IPS-15b (cell line): Measurements from ENCODE around the gene DHX32.
A peak's percentile ranks its signal among the peaks of the same experiment; 100 is the strongest.
"Not testable (repeated sequence)": the region's sequence is repeated elsewhere in the genome, so short reads cannot be mapped to it uniquely, and the experiment has no call there.

Experiments
- H3K27me3 ChIP-seq: one replicate; pipeline ENCODE4 v1.6.1; 2013; ENCODE audit warnings: low read length; ENCODE audit not compliant: control insufficient read depth, insufficient read depth
- H3K36me3 ChIP-seq: one replicate; pipeline ENCODE4 v1.6.1; 2013; ENCODE audit warnings: low read length; ENCODE audit not compliant: control insufficient read depth, insufficient read depth
- H3K4me1 ChIP-seq: one replicate; pipeline ENCODE4 v1.6.1; 2013; ENCODE audit warnings: mild to moderate bottlenecking, low read length; ENCODE audit not compliant: control insufficient read depth, insufficient read depth
- H3K4me3 ChIP-seq: one replicate; pipeline ENCODE4 v1.5.1; 2013; ENCODE audit warnings: low read depth, low read length
- H3K9ac ChIP-seq: one replicate; pipeline ENCODE4 v1.6.1; 2013; ENCODE audit warnings: low read depth, mild to moderate bottlenecking, low read length
- H3K9me3 ChIP-seq: one replicate; pipeline ENCODE4 v1.6.1; 2013; ENCODE audit warnings: mild to moderate bottlenecking, low read length; ENCODE audit not compliant: control insufficient read depth, insufficient read depth

Gene DHX32

DNA sequence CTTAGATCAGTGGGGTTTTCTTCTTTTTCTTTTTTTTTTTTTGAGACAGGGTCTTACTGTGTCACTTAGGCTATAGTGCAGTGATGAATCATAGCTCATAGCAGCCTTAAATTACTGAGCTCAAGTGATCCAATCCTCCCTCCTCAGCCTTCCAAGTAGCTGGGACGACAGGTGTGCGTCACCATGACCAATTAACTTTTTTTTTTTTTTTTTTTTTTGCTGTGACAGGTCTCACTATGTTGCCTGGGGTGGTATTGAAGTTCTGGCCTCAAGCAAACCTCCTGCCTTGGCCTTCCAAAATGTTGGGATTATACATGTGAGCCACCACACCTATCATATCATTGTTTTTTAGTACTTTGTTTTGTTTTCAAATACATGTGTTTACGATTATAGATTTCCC, 28.4 kb upstream of the DHX32 start:
- not testable (repeated sequence) for H3K4me3 ChIP-seq, H3K4me1 ChIP-seq, H3K9ac ChIP-seq, H3K36me3 ChIP-seq, H3K27me3 ChIP-seq, H3K9me3 ChIP-seq

DNA sequence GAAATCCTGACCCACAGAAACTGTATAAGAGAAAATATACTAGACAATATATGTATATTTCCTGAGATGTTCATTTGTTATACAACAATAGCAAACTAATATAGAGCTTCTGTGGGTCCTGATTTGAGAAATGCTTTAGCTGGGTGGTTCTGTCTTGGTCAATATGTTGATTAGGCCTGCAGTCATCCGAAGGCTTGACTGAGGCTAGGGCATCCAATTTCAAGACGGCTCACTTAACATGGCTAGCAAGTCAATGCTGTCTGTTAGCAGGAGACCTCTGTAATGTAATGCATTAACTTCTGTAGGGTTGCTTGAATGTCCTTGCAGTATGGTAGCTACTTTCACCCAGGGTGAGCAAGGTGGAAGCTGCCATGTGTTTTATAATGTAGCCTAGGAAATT, 27.7 kb upstream of the DHX32 start:
- H3K36me3 ChIP-seq, H3K9me3 ChIP-seq, H3K9ac ChIP-seq, H3K27me3 ChIP-seq, H3K4me3 ChIP-seq, H3K4me1 ChIP-seq: not testable (repeated sequence)

DNA sequence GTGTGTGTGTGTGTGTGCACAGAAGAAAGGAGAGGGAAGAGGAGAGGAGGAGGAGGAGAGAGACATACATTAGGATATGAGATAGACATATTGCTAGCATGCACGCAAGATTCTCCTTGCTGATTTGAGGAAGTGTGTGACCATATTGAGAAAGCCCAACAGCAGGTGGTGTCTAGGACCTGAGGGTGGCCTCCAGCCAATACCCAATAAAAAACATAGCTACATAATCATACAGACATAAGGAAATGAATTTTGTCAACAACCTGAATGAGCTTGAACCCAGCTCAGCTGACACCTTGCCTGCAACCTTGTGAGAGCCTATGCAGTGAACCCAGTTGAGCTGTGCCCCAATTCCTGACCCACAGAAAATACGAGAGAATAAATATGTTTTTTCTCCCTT, 26.5 kb upstream of the DHX32 start:
- not testable (repeated sequence) for H3K9me3 ChIP-seq

DNA sequence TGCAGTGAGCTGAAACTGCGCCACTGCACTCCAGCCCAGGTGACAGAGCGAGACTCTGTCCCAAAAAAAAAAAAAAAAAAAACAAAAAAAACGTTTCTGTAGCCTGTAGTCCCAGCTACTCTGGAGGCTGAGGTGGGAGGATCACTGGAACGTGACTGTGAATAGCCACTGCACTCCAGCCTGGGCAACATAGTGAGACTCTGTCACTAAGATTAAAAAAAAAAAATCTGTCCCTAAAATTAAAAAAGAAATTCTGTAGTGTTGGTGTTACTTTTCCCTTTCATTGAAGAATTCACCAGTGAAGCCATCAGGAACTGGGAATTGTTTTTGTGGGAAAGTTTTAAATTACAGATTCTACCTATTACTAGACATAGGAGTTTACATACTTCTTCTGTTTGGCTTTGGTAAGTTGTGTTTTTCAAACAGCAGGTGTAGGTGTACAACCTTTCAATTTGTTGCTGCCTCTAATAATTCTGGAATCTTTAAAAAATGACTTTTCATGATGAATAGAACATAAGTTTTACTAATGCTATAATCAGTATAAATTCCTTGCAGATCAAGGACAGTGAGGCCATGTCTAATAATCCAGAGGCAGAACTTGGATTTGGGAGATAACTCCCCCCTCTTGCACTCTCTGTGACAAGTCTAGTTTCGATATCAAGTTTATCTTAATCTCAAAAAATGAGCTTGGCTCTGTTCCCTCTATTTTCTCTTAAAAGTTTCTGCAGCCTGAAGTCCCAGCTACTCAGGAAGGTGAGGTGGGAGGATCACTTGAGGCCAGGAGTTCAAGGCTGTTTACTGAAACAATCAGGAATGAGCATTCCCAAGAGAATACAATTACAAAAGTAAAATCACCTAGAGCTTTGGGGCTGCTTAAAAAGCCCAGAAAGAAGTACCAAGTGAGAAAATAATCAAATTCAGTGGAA, 24.2 kb upstream of the DHX32 start:
- not testable (repeated sequence) for H3K4me1 ChIP-seq, H3K4me3 ChIP-seq, H3K36me3 ChIP-seq, H3K9ac ChIP-seq, H3K9me3 ChIP-seq, H3K27me3 ChIP-seq

More for the DNA sequence above, 26.5 kb upstream of the DHX32 start:
- H3K4me3 ChIP-seq, H3K36me3 ChIP-seq, H3K9ac ChIP-seq, H3K4me1 ChIP-seq, H3K27me3 ChIP-seq: not testable (repeated sequence)

DNA sequence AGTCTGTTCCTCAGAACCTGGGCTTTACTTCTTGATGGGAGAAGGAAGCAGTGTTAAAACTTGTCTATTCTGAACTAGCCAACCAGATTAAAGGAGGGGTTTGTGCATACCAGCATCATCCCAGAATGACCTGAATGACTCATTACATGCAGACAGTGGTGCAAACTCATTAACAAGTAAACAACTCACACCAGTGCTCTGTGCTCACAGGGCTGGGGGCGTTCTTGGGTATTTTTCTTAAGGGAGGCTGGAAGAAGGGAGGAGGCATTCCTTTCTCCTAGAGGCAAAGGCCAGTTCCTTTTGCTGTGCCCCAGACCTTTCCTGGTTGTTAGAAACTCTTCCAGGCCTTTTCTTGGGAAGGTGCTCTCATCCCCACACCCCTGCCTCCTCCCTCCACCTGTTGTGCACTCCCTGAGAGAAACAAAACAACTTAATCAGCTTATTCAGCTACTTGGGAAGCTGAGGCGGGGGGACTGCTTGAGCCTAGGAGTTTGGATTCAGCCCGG, 22.1 kb upstream of the DHX32 start:
- H3K9ac ChIP-seq, H3K27me3 ChIP-seq, H3K36me3 ChIP-seq, H3K4me1 ChIP-seq, H3K4me3 ChIP-seq, H3K9me3 ChIP-seq: not testable (repeated sequence)

DNA sequence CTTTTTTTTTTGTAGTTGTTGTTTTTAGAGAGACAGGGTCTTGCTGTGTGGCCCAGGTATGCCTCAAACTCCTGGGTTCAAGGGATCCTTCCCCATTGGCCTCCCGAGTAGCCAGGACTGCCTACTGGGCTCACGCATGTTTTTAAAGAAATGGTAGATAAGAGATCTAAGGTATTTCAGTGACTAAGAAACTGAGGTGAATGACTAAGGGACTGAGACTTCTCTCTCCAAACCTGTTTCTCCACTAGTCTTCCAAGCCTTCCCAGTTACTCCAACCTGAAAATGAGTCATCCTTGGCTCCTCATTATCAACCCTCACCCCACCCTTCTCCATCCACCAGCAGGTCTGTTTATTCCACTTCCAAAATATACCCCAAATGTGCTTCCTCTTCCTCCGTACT, 19.9 kb upstream of the DHX32 start:
- H3K4me1 ChIP-seq, H3K36me3 ChIP-seq, H3K9me3 ChIP-seq, H3K9ac ChIP-seq, H3K4me3 ChIP-seq, H3K27me3 ChIP-seq: not testable (repeated sequence)

DNA sequence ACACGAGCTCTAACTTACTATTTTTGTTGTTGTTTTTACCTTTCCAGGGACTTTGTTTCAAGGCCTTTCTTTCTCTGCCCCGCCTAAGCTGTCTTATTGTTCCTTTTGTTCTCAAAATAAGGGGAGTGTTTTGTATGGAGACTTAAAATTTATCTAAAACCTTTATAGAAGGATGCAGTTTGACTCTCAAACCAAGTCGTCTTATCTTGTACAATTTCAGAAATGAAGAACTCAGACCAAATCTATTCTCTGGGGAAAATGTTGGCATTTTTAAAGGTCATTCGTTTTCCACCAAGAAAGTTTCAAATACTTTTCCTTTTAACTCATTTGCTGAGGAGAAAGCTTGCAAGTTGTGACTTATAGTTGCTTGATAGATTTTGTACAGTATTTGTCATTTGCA, 16.2 kb upstream of the DHX32 start:
- peak overlapping the region; percentile 61 for H3K4me3 ChIP-seq
- not testable (repeated sequence) for H3K9ac ChIP-seq, H3K27me3 ChIP-seq, H3K9me3 ChIP-seq, H3K36me3 ChIP-seq, H3K4me1 ChIP-seq

DNA sequence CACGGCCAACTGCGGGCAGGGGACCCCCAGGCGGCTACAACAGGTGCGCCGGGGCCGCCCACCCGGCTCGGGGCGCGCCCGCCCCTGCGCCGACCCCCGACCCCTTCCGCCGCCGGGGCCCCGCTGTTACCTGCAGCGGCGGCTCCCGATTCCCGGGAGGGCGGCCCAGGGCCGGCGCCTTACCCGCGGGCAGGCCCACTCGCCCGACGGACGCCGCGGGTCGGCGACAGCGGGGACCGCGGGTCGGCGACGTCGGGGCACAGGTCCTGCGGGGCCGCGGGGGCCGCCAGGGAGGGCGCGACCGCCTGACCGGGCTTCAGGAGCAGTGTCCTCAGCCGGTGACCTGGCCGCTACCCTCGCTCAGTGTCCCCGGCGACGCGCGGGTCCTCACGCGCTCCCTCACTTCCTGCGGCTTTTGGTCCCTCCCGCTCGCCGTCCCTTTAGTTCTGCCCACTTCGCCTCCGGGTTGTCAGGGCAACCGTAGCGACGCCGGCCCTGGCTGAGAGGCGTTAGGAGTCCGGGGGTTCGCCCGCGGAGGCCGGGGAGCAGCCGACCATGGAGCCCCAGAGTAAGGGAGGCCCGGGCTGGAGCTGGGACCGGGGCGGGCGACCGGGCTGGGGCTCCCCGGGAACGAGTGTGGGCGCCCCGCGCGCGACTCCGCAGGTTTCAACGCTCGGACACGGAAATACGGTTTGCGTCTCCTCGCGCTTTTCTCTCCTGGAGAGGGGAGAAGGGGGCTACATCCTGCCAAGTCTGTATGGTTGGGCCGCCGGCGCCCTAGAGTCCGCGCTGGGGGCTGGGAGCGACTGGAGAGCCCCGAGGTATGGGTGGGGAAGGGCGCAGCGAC, 15.2 kb upstream of the DHX32 start, which contains the start of gene FANK1:
Gene FANK1 (plus strand): TSS at position 477 of the 847 bp plus-strand sequence. CDS start 79 bp downstream, at position 556.
- H3K27me3 ChIP-seq: not testable (repeated sequence)
- Histone ChIP-seq H3K9ac (peak within 1 kb of the TSS; percentile 47), H3K4me3 (peak within 1 kb of the TSS; percentile 61)

DNA sequence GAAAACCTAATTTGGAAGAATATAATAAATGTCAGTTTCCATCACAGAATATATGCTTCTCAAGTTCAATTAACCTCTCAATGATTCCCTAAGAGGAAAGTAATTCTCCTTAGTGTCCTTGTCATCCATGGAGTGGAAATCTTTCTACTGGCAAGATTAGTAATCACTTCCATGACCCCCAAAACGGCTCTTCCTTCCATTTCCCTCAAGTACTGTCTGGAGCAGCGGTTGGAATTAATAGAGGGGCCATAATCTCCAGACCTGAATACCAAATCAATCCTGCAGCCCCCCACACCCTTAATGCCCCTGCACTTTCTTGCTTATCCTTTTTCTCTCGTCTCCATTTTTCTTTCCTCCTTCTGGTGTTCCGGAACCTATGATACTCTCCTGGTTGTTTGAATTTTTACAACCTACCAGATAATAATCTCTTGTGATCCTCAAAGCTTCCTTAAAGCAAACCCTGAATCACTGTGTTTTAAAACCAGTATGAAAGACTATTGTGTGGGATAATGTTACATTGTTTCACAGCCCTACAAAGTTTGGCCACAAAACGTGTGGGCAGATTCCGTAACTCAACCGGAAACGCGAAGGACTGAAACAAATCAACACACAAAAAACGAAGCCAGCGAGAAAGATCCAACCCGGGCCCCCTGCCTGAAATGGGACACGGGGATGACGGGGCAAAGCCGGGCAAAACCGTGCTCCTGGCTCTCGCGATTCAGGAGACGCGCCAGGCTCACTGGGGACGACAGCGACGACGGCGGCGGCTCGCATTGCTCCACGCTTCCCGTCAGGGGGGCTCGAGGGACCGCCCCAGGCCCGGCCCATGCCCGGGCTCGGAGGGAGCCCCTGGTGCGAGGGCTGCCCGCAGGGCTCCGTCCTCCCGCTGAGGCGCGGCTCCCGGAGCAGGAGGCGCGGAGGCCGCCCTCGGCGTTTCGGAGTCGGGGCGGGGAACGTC, 14.3 kb upstream of the DHX32 start:
- Histone ChIP-seq H3K9ac (peak overlapping the region; percentile 47), H3K4me3 (peak overlapping the region; percentile 61), H3K4me1 (peaks cover 13% of the 10 kb centered on the region)
- not testable (repeated sequence) for H3K27me3 ChIP-seq, H3K9me3 ChIP-seq, H3K36me3 ChIP-seq

More for the DNA sequence above, 15.2 kb upstream of the DHX32 start, which contains the start of gene FANK1:
- H3K9me3 ChIP-seq, H3K36me3 ChIP-seq: not testable (repeated sequence)
- peaks cover 13% of the 10 kb centered on the region for H3K4me1 ChIP-seq

DNA sequence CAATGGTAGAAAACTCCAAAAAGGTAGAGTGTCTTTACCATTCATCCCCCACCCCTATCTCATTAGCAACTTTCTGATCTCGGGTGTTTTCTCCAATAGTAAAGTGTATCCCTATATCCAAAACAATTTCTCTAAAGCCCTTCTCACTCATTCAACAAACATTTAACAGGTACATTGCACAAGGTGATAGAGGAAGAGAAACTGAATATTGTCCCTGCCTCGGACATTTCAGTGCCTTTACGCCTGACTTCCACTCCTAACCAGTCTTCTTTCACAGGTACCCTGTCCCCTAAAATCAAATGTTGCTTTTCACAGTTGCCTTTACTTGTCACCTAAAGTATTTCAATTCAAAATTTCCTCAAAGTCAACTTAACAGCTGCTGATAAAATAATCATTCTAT, 13.1 kb upstream of the DHX32 start:
- not testable (repeated sequence) for H3K36me3 ChIP-seq, H3K9me3 ChIP-seq, H3K27me3 ChIP-seq, H3K9ac ChIP-seq, H3K4me3 ChIP-seq
- peaks cover 13% of the 10 kb centered on the region for H3K4me1 ChIP-seq

DNA sequence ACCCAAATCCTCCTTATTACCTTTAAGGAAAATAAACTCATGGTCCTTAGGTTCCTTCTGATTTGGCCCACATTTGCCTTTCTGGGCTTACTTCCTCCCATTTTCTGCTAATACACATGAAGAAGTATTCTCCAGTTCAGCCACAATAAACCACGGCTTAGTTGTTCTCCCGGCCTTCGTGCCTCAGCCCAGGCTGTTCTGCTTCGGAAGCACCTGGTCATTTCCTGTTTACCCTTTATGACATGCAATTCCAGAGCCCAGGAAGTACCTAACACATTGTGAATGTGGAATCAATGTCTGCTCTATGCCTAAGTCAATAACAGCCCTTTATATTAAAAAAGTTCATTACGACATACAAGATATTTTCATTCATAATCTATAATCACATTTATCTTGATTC, 11.3 kb upstream of the DHX32 start:
- not testable (repeated sequence) for H3K36me3 ChIP-seq, H3K9me3 ChIP-seq
- peaks cover 13% of the 10 kb centered on the region for H3K4me1 ChIP-seq

More for the DNA sequence above, 11.3 kb upstream of the DHX32 start:
- H3K4me3 ChIP-seq, H3K27me3 ChIP-seq, H3K9ac ChIP-seq: not testable (repeated sequence)
